K562 (cell line): Measurements from ENCODE around the gene HSD11B1L. TPM values are rescaled to one million over a fixed set of nuclear protein-coding genes. Genes with fewer than 3 reads are reported as not detected.

Experiments
- ASH1L ChIP-seq: fragments of 450-650 bp; IDR thresholded peaks from 2 replicates; pipeline ENCODE4 v1.6.1; 2018; ENCODE audit warnings: borderline replicate concordance, mild to moderate bottlenecking, low read depth; ENCODE audit not compliant: partially characterized antibody
- CBX1 ChIP-seq: sonication (generic); IDR thresholded peaks from 2 replicates; pipeline ENCODE4 v1.6.1; 2016; ENCODE audit warnings: antibody characterized with exemption, low read depth, mild to moderate bottlenecking
- CREB1 ChIP-seq, 2 experiments: sonication (generic) in 1 of 2; formaldehyde crosslinking in 1 of 2; IDR thresholded peaks; 2 replicates each; pipeline versions ENCODE4 v1.6.1 to v1.8.0; 2012 to 2022; ENCODE audit warnings: inconsistent platforms in 1 of 2, mild to moderate bottlenecking in 1 of 2, missing genetic modification reagents in 1 of 2, moderate library complexity in 1 of 2
- EGR1 ChIP-seq: fragments of 450-650 bp; conservative IDR thresholded peaks from 2 replicates; pipeline ENCODE4 v1.6.1; 2017; ENCODE audit warnings: mild to moderate bottlenecking
- FOXO4 ChIP-seq: fragments of 450-650 bp; formaldehyde crosslinking; IDR thresholded peaks from 2 replicates; pipeline ENCODE4 v1.4.0; 2020; ENCODE audit warnings: mild to moderate bottlenecking, moderate library complexity
- KAT7 ChIP-seq: sonication (generic); formaldehyde crosslinking; IDR thresholded peaks from 2 replicates; pipeline ENCODE4 v1.8.0; 2022; ENCODE audit warnings: missing genetic modification reagents, mild to moderate bottlenecking, borderline replicate concordance
- L3MBTL2 ChIP-seq: fragments of 450-650 bp; IDR thresholded peaks from 2 replicates; pipeline ENCODE4 v1.6.1; 2016; ENCODE audit warnings: mild to moderate bottlenecking, moderate library complexity
- MEF2A ChIP-seq: IDR thresholded peaks from 2 replicates; pipeline ENCODE4 v1.6.1; 2011; ENCODE audit warnings: low read depth, mild to moderate bottlenecking, low read length, moderate library complexity; ENCODE audit not compliant: control insufficient read depth
- MYBL2 ChIP-seq, 2 experiments: fragments of 450-650 bp in 1 of 2; sonication (generic) in 1 of 2; formaldehyde crosslinking in 1 of 2; IDR thresholded peaks; 2 replicates each; pipeline versions ENCODE4 v1.6.1 to v1.8.1; 2017 to 2022; ENCODE audit warnings: borderline replicate concordance in 1 of 2, inconsistent platforms in 1 of 2, low read depth in 1 of 2, mild to moderate bottlenecking in 1 of 2, missing genetic modification reagents in 1 of 2, moderate library complexity in 1 of 2
- MYNN ChIP-seq, 2 experiments: sonication (generic); formaldehyde crosslinking in 1 of 2; IDR thresholded peaks; 2 replicates each; pipeline versions ENCODE4 v1.5.0 to v1.6.1; 2016 to 2020; ENCODE audit warnings: antibody characterized with exemption in 1 of 2, missing genetic modification reagents in 1 of 2
- NUFIP1 ChIP-seq: fragments of 450-650 bp; IDR thresholded peaks from 2 replicates; pipeline ENCODE4 v1.6.1; 2018; ENCODE audit not compliant: partially characterized antibody
- PBX2 ChIP-seq, 2 experiments: IDR thresholded peaks in 1 of 2; conservative IDR thresholded peaks in 1 of 2; 2 replicates each; pipeline ENCODE4 v1.6.1; 2016; ENCODE audit warnings: low read depth in 2 of 2, mild to moderate bottlenecking in 1 of 2, missing compliant biosample characterization in 1 of 2, missing genetic modification characterization in 1 of 2, moderate library complexity in 1 of 2
- PCBP2 ChIP-seq: fragments of 200-400 bp; formaldehyde crosslinking; IDR thresholded peaks from 2 replicates; pipeline ENCODE4 v1.6.1; 2018; ENCODE audit warnings: low read length, low read depth, mild to moderate bottlenecking, moderate library complexity; ENCODE audit not compliant: poor library complexity, severe bottlenecking
- RBBP5 ChIP-seq: fragments of 200-600 bp; sonication (generic); IDR thresholded peaks from 2 replicates; pipeline ENCODE4 v1.6.1; 2012; ENCODE audit warnings: borderline replicate concordance, mild to moderate bottlenecking, low read length, control low read depth, inconsistent platforms; ENCODE audit not compliant: insufficient read depth, poor library complexity, severe bottlenecking
- TAF1 ChIP-seq: IDR thresholded peaks from 2 replicates; pipeline ENCODE4 v1.6.1; 2011; ENCODE audit warnings: mild to moderate bottlenecking, low read length, moderate library complexity; ENCODE audit not compliant: insufficient read depth, control insufficient read depth, severe bottlenecking; ENCODE audit errors: extremely low read depth
- USF1 ChIP-seq: sonication (generic); formaldehyde crosslinking; IDR thresholded peaks from 2 replicates; pipeline ENCODE4 v1.9.0; 2022; ENCODE audit warnings: mild to moderate bottlenecking, missing genetic modification reagents
- ZBTB34 ChIP-seq: fragments of 250-450 bp; sonication (Bioruptor Pico); IDR thresholded peaks from 2 replicates; pipeline ENCODE4 v1.8.0; 2021; ENCODE audit warnings: mild to moderate bottlenecking, moderate library complexity
- ZNF212 ChIP-seq: fragments of 450-650 bp; formaldehyde crosslinking; IDR thresholded peaks from 2 replicates; pipeline ENCODE4 v1.4.0; 2020; ENCODE audit warnings: mild to moderate bottlenecking
- polyA plus RNA-seq, 8 experiments: library from polyadenylated mRNA; depleted of rRNA in 4 of 8; stranded (reverse) in 5 of 8; unstranded in 3 of 8; fragments of >200 nt; fragmentation: Nextera tagmentation in 2 of 8; fragmentation: Illumina TruSeq in 1 of 8; extraction: Ambion mirVana in 2 of 8; extraction: Trizol in 1 of 8; gene quantifications; 2 replicates each; pipeline versions ENCODE4 v1.2.1 to v1.2.3, GENCODE V29; 2011 to 2014; ENCODE audit warnings: inconsistent platforms in 1 of 8, missing spikeins in 1 of 8
- total RNA-seq, 7 experiments: library from RNA; depleted of rRNA in 6 of 7; stranded (reverse); fragments of >200 nt in 6 of 7; fragmentation: Illumina TruSeq in 2 of 7; extraction: Trizol in 2 of 7; gene quantifications; 2 replicates each; pipeline versions ENCODE4 v1.2.1 to v1.2.3, GENCODE V29; 2011 to 2021; ENCODE audit warnings: low replicate concordance in 1 of 7

HSD11B1L gene
- total and polyA plus RNA-seq, 9 of the 15 experiments (the other 6 are each of a cell fraction or from before 2014, with no cell fraction given), result 0.31 to 7.7 (median 2.3) TPM

- TF ChIP-seq MYBL2 (IDR thresholded peaks at IDR 0.05; ENCODE audit: low read depth), result no peak
- TF ChIP-seq MYBL2 (CRISPR knock-in tag; IDR thresholded peaks at IDR 0.05; ENCODE audit: borderline replicate concordance), result no peak
- peak; percentile 76; the same call in 1 of the 2 replicates for TF ChIP-seq CBX1
- TF ChIP-seq ASH1L, result no peak
- TF ChIP-seq RBBP5, result peak; percentile 2
- TF ChIP-seq PCBP2, result no peak
- TF ChIP-seq FOXO4 (CRISPR knock-in tag), result 0 out of 2 replicates have a peak, but pooled peaks have one; percentile 11
- TF ChIP-seq CREB1 (IDR thresholded peaks at IDR 0.05), result no peak
- TF ChIP-seq CREB1 (CRISPR knock-in tag; IDR thresholded peaks at IDR 0.05), result no peak
- no peak for TF ChIP-seq KAT7 (CRISPR knock-in tag)
- TF ChIP-seq ZNF212 (CRISPR knock-in tag), result no peak
- no peak for TF ChIP-seq MEF2A
- TF ChIP-seq ZBTB34, result no peak
- TF ChIP-seq L3MBTL2, result peak; percentile 47; the same call in 1 of the 2 replicates
- TF ChIP-seq MYNN (IDR thresholded peaks at IDR 0.05), result peak; percentile 70; the same call in 1 of the 2 replicates
- TF ChIP-seq MYNN (CRISPR knock-in tag; IDR thresholded peaks at IDR 0.05), result no peak
- no peak for TF ChIP-seq NUFIP1
- no peak for TF ChIP-seq USF1 (CRISPR knock-in tag)
- peak; percentile 28 for TF ChIP-seq TAF1
- TF ChIP-seq EGR1, result peak; percentile 71
- TF ChIP-seq PBX2 (CRISPR knock-in tag; IDR thresholded peaks at IDR 0.05; ENCODE audit: low read depth), result no peak
- no peak for TF ChIP-seq PBX2 (tag; conservative IDR thresholded peaks at IDR 0.05; ENCODE audit: low read depth)
These were observed 10.4 kb downstream of the HSD11B1L start (continued) for GRCh38 chr19:5690955-5691821.
